ENCODE results near the gene TCERG1L.

The TCERG1L gene

DNA sequence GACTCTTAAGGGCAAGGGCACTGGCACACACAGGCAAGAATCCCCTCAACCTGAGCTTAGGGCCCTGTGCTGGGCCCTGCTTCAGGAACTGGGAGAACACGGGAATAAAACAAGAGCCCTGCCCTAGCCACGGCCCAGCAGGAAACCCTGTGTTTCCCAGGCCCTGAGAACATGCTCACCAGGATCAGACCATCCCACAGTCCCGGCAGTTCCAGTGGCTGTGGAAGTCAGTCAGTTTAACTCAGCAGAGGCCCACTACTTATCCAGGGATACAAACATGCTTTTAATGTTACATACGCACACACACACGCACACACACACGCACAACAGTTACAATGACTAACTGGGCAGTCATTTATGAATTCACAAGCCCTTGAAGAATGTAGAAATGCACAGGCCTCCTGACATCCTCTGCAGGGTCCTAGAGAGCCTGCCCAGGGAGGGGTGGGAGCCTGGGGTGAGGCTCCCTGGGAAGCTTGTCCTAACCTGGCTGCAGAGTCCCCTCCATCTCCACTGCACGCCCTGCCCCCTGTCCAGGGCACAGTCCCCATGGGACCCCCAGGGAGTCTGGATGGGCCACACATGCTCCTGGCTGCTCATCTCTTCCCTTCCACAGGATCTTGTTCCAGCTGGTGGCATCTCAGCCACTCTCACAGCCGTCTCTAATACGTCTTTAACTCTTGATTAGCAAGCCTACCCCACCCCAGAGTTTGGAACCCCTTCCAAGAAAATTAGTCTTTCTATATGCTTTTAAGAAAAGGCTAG, 97.6 kb downstream of the TCERG1L start:
- no peak for DNase-seq (ENCODE audit: low read depth, low spot score)
- in situ Hi-C loops (cut with HindIII; ENCODE audit: low sequenced_read_pairs) = no loop called here
- no peak overlapping the region for H3K4me3 ChIP-seq (ENCODE audit: low read depth, low read length)
- TF ChIP-seq, protein P1, sequence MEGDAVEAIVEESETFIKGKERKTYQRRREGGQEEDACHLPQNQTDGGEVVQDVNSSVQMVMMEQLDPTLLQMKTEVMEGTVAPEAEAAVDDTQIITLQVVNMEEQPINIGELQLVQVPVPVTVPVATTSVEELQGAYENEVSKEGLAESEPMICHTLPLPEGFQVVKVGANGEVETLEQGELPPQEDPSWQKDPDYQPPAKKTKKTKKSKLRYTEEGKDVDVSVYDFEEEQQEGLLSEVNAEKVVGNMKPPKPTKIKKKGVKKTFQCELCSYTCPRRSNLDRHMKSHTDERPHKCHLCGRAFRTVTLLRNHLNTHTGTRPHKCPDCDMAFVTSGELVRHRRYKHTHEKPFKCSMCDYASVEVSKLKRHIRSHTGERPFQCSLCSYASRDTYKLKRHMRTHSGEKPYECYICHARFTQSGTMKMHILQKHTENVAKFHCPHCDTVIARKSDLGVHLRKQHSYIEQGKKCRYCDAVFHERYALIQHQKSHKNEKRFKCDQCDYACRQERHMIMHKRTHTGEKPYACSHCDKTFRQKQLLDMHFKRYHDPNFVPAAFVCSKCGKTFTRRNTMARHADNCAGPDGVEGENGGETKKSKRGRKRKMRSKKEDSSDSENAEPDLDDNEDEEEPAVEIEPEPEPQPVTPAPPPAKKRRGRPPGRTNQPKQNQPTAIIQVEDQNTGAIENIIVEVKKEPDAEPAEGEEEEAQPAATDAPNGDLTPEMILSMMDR (IDR thresholded peaks at IDR 0.05; ENCODE audit: low read depth, low read length) = no peak

DNA sequence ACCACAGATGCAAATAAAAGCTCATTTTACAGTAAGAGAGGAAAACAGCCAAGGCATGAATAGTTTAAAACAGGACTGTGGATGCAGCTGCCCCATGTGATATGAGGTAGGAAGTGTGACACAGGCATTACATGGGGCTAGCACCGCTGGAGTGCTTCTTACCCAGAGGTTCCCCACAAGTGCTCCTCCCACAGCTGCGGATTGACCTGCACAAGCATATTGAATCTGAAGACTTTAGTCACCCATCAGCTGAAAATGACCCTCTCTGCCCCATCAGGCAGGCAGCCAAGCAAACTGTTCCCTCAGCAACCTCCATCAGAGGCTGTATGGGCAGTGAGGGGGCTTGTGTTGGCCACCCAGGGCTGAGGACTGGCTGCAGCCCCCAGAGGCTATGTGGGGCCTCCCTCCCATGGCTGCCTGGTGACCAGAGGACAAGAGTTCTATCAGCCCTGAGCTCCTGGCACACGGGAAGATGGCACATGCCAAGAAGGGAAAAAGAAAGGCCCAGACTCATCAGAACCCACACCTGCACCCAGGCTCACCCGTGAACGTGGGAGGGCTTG, 98.7 kb downstream of the TCERG1L start:
- DNase-seq (ENCODE audit: low read depth, low spot score) = no peak
- no peak overlapping the region for H3K4me3 ChIP-seq (ENCODE audit: low read depth, low read length)
- TF ChIP-seq, protein P1 (IDR thresholded peaks at IDR 0.05; ENCODE audit: low read depth, low read length) = no peak
- in situ Hi-C loops (cut with HindIII; ENCODE audit: low sequenced_read_pairs) = no loop called here

DNA sequence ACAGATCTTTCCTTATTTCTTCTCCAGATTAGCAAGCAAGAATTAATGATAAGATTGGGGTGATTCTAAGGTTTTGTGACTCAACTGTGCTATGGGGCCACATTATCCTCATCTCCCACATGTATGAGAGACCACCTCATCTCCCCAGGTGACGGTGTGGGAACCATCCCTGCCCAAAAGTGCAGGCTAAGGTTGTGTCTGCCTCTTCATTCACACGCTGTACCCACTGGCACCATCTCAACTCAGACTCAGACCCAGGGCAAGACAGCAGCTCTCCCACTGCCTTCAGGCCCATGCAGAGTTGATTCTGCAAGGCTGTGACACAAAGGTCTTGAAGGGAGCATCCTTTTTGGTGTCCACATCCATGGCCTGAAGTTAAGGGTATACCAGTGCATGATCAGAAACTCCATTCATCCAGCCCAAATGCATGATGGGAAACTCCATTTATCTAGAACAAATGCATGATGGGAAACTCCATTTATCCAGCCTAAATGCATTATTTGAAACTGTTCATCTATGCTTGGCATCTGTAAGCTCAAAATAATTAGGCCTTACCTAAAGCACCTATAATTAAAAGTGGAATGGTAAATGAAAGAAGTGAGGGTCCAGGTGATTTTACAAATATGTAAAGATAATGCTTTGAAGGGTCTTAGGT, 99.4 kb downstream of the TCERG1L start:
- no peak overlapping the region for H3K4me3 ChIP-seq (ENCODE audit: low read depth, low read length)
- DNase-seq (ENCODE audit: low read depth, low spot score) = no peak
- TF ChIP-seq, protein P1 (IDR thresholded peaks at IDR 0.05; ENCODE audit: low read depth, low read length) = no peak
- in situ Hi-C loops (cut with HindIII; ENCODE audit: low sequenced_read_pairs) = no loop called here

DNA sequence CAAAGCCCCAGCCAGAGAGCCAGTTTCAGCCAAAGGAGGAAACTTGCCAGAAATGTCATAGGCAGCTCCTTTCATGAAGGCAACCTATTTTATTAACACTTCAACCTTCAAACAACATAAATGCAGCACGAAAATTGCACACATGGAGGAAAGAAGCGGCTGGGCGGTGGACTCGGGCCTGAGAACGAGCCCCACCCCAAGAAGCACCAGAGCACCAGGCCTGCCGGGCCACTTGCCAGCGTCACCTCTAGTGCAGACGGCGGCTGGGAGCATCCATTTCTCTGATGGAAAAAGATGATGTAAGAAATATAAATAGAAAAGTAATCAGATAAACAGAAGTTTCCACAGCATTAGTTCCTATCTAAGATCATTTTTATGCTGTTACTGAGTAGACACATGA, 100.0 kb downstream of the TCERG1L start:
- TF ChIP-seq, protein P1 (IDR thresholded peaks at IDR 0.05; ENCODE audit: low read depth, low read length) = no peak
- H3K4me3 ChIP-seq (ENCODE audit: low read depth, low read length) = no peak overlapping the region
- DNase-seq (ENCODE audit: low read depth, low spot score) = no peak
- in situ Hi-C loops (cut with HindIII; ENCODE audit: low sequenced_read_pairs) = no loop called here

DNA sequence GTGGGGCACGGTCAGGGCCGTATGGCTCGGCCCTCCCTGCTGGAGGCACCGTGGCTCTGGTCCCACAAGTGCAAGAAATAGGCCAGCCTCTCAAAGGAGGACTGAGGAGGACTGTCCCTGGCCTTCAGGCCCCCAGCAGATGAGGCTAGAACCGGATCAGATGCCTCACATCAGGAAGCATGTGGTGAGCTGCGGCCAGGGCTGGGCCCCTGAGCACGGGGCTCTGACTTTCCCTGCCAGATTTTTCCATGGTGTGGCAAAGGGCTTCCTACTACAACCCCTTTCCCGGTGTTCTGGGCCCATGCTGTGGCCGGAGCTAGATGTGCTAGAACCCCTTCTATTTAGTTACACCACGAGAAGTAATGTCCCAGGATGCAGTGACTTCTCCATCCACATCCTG, 100.4 kb downstream of the TCERG1L start:
- in situ Hi-C loops (cut with HindIII; ENCODE audit: low sequenced_read_pairs) = no loop called here
- TF ChIP-seq, protein P1 (IDR thresholded peaks at IDR 0.05; ENCODE audit: low read depth, low read length) = no peak
- H3K4me3 ChIP-seq (ENCODE audit: low read depth, low read length) = no peak overlapping the region
- DNase-seq (ENCODE audit: low read depth, low spot score) = no peak

DNA sequence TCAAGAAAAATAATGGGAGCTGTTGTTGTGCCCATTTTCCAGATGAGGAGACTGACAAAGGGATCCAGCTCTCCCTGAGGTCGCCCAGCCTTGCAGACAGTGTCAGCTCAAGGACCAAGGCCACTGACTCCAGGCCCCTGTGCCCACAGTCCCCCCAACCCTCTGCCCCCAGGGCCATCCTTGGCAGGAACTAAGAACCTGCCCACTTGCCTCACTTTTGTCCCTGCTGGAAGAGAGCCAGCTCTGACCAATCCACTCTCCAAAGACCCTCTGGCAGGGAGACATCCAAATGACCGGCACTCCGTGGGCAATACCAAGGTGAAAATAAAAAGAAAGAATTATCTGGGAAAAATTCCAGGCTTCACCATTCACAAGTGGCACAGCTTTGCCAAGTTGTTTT, 101.3 kb downstream of the TCERG1L start:
- TF ChIP-seq, protein P1 (IDR thresholded peaks at IDR 0.05; ENCODE audit: low read depth, low read length) = no peak
- in situ Hi-C loops (cut with HindIII; ENCODE audit: low sequenced_read_pairs) = no loop called here
- DNase-seq (ENCODE audit: low read depth, low spot score) = no peak
- no peak overlapping the region for H3K4me3 ChIP-seq (ENCODE audit: low read depth, low read length)
